ENCODE data around the gene C6orf89.
"Not testable (repeated sequence)": the region's sequence is repeated elsewhere in the genome, so short reads cannot be mapped to it uniquely, and the experiment has no call there.

C6orf89 gene

DNA sequence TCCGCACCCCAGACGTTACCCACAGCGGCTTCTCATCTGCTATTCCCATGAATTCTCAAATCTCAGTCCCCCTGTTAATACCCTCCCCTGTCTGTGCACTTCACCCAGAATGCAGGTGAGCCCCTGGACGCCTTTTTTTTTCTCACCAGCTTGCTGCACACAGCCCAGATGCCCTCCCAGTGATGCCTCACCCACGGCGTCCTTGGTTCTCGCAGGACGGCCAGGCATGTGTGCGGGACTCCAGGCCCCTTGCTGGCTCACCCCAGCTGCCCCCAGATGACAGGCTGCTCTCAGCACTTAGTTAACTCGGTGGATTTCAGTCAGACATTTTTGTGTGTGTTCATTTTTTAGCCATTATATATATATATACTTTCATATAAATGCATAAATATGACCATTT is 43.4 kb downstream of the C6orf89 start:
- H3K4me1 ChIP-seq (ENCODE audit: insufficient read depth, low read length), result peaks cover 7% of the 10 kb centered on the region
- no peak overlapping the region for H3K27ac ChIP-seq (ENCODE audit: low read depth, low read length)

GRCh38 chr6:36929607-36930006 is 43.9 kb downstream of the C6orf89 start:
- Histone ChIP-seq H3K4me3 (ENCODE audit: low read depth in 1 of 2, low read length in 2 of 2) (no peak overlapping the region), H3K27me3 (ENCODE audit: control insufficient read depth in 1 of 2, insufficient read depth in 2 of 2, low read length in 2 of 2) (no peaks in the 10 kb centered on the region), H3K9ac (ENCODE audit: low read length) (no peak overlapping the region), H3K9me3 (ENCODE audit: low read length) (no peaks in the 10 kb centered on the region), H3K4me1 (ENCODE audit: insufficient read depth, low read length) (peaks cover 7% of the 10 kb centered on the region), H3K36me3 (ENCODE audit: insufficient read depth, low read length) (peaks cover 4% of the 10 kb centered on the region), H3K27ac (ENCODE audit: low read depth, low read length) (no peak overlapping the region)

More for the DNA sequence above, 43.4 kb downstream of the C6orf89 start:
- Histone ChIP-seq H3K4me3 (ENCODE audit: low read depth in 1 of 2, low read length in 2 of 2) (no peak overlapping the region), H3K9me3 (ENCODE audit: low read length) (no peaks in the 10 kb centered on the region), H3K9ac (ENCODE audit: low read length) (no peak overlapping the region), H3K27me3 (ENCODE audit: control insufficient read depth in 1 of 2, insufficient read depth in 2 of 2, low read length in 2 of 2) (no peaks in the 10 kb centered on the region), H3K36me3 (ENCODE audit: insufficient read depth, low read length) (peaks cover 8% of the 10 kb centered on the region)

DNA sequence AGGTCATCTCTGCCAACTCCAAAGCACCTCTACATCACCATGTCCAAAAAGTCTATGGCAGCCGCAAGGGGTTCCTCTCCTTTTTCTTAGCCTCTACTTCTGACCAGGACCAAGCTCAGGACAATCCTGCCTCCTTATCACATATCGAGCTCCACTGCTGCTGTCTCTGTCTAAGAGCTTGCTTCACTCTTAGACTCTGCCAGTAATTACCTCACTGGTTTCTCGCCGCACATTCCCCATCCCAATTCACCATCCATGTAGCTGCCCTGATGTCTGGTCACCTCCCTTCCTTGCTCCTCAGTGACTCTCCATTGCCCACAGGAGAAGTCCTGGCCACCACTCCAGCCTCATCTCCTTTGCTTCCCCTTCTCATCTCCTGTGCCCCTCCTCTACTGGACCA is 44.7 kb downstream of the C6orf89 start:
- H3K9me3 ChIP-seq (ENCODE audit: low read length), result no peaks in the 10 kb centered on the region
- no peak overlapping the region for H3K9ac ChIP-seq (ENCODE audit: low read length)
- no peaks in the 10 kb centered on the region for H3K36me3 ChIP-seq (ENCODE audit: insufficient read depth, low read length)
- H3K4me1 ChIP-seq (ENCODE audit: insufficient read depth, low read length), result peaks cover 7% of the 10 kb centered on the region
- no peaks in the 10 kb centered on the region for H3K27me3 ChIP-seq (ENCODE audit: control insufficient read depth in 1 of 2, insufficient read depth in 2 of 2, low read length in 2 of 2)
- no peak overlapping the region for H3K27ac ChIP-seq (ENCODE audit: low read depth, low read length)
- H3K4me3 ChIP-seq (ENCODE audit: low read depth in 1 of 2, low read length in 2 of 2), result no peak overlapping the region

DNA sequence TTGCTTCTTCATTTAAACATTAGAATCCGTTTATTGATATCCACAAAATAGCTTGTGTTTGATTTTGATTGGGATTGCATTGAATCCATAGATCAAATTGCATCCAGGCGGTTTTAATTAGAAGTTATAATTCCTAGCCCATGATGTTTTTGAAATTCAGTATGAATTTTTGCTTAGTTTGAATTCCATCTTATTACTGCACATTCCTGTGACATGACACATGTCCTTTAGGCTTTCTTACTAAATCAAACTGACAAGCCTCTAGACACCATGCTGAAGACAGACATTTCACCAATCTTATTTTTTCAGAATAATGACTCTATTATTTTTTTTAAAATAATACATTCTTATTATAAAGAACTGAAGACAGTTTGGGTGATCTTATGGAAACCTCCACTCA is 47.4 kb downstream of the C6orf89 start:
- H3K4me1 ChIP-seq (ENCODE audit: insufficient read depth, low read length), result peaks cover 7% of the 10 kb centered on the region
- H3K36me3 ChIP-seq (ENCODE audit: insufficient read depth, low read length), result no peaks in the 10 kb centered on the region
- no peaks in the 10 kb centered on the region for H3K27me3 ChIP-seq (ENCODE audit: control insufficient read depth in 1 of 2, insufficient read depth in 2 of 2, low read length in 2 of 2)
- no peak overlapping the region for H3K9ac ChIP-seq (ENCODE audit: low read length)
- no peak overlapping the region for H3K4me3 ChIP-seq (ENCODE audit: low read depth in 1 of 2, low read length in 2 of 2)
- H3K27ac ChIP-seq (ENCODE audit: low read depth, low read length), result no peak overlapping the region
- H3K9me3 ChIP-seq (ENCODE audit: low read length), result no peaks in the 10 kb centered on the region

GRCh38 chr6:36933519-36933918 is 47.8 kb downstream of the C6orf89 start:
- Histone ChIP-seq H3K36me3 (ENCODE audit: insufficient read depth, low read length) (no peaks in the 10 kb centered on the region), H3K9me3 (ENCODE audit: low read length) (no peaks in the 10 kb centered on the region), H3K9ac (ENCODE audit: low read length) (no peak overlapping the region), H3K27ac (ENCODE audit: low read depth, low read length) (no peak overlapping the region), H3K4me1 (ENCODE audit: insufficient read depth, low read length) (peaks cover 3% of the 10 kb centered on the region), H3K27me3 (ENCODE audit: control insufficient read depth in 1 of 2, insufficient read depth in 2 of 2, low read length in 2 of 2) (no peaks in the 10 kb centered on the region), H3K4me3 (ENCODE audit: low read depth in 1 of 2, low read length in 2 of 2) (no peak overlapping the region)

DNA sequence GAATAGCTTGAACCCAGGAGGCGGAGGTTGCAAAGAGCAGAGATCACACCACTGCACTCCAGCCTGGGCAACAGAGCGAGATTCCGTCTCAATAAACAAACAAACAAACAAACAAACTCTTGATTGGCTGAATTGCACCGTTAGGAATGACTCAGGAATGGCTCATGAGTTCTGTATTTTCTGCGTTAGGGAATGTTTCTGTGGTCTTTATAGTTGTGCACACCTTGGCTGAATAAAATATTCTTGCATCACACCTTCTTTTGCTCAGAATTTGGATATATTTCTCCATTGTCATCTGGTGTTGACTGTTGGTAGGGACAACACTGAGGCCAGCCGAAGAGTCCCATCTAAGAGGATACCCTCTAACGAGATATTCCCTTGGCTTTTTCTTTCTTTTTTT is 49.1 kb downstream of the C6orf89 start:
- Histone ChIP-seq H3K4me3 (ENCODE audit: low read depth in 1 of 2, low read length in 2 of 2) (no peak overlapping the region), H3K4me1 (ENCODE audit: insufficient read depth, low read length) (no peaks in the 10 kb centered on the region), H3K27me3 (ENCODE audit: control insufficient read depth in 1 of 2, insufficient read depth in 2 of 2, low read length in 2 of 2) (no peaks in the 10 kb centered on the region), H3K9me3 (ENCODE audit: low read length) (no peaks in the 10 kb centered on the region), H3K9ac (ENCODE audit: low read length) (no peak overlapping the region), H3K36me3 (ENCODE audit: insufficient read depth, low read length) (no peaks in the 10 kb centered on the region), H3K27ac (ENCODE audit: low read depth, low read length) (no peak overlapping the region)

DNA sequence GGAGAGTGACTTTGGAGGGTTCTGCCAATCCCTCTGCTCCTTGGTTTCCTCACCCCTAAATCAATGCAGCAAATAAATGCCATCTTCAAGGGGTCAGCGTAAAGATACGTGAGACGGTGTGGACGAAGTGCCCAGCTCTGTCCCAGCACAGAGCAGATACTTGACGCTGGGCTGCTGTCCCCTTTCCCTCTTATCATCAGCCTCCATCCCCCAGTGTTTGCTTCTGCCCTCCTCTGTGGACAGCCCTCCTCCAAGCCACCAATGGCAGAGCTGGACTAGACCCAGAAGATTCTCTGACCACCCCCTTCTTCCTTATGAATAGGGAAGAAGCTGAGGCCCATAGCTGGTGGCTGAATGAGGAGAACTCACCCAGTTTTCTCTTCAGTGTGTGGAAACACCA is 51.1 kb downstream of the C6orf89 start:
- Histone ChIP-seq H3K4me1 (ENCODE audit: insufficient read depth, low read length) (no peaks in the 10 kb centered on the region), H3K27ac (ENCODE audit: low read depth, low read length) (no peak overlapping the region), H3K9me3 (ENCODE audit: low read length) (no peaks in the 10 kb centered on the region), H3K36me3 (ENCODE audit: insufficient read depth, low read length) (no peaks in the 10 kb centered on the region), H3K4me3 (ENCODE audit: low read depth in 1 of 2, low read length in 2 of 2) (no peak overlapping the region), H3K9ac (ENCODE audit: low read length) (no peak overlapping the region), H3K27me3 (ENCODE audit: control insufficient read depth in 1 of 2, insufficient read depth in 2 of 2, low read length in 2 of 2) (no peaks in the 10 kb centered on the region)

DNA sequence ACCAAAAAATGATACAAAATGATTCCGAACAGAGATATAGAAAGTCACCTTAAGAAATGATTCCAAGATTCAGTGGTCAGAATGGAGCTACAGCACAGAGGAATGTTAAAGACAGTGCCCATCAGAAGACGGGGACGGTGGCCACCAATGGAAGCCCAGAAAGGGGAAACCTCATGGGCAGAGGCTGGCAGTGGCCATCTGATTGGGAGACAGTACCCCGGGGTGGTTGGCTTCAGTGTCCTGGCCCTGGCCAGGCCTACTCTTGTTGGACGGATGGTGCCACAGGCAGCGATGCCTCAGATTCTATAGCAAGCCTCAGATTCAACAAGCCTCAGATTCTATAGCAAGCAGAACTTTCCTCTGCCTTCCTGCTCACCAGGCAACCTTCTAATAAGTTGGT is 52.1 kb downstream of the C6orf89 start:
- Histone ChIP-seq H3K36me3 (ENCODE audit: insufficient read depth, low read length) (no peaks in the 10 kb centered on the region), H3K4me1 (ENCODE audit: insufficient read depth, low read length) (no peaks in the 10 kb centered on the region), H3K27ac (ENCODE audit: low read depth, low read length) (no peak overlapping the region), H3K9ac (ENCODE audit: low read length) (no peak overlapping the region), H3K9me3 (ENCODE audit: low read length) (no peaks in the 10 kb centered on the region), H3K4me3 (ENCODE audit: low read depth in 1 of 2, low read length in 2 of 2) (no peak overlapping the region), H3K27me3 (ENCODE audit: control insufficient read depth in 1 of 2, insufficient read depth in 2 of 2, low read length in 2 of 2) (no peaks in the 10 kb centered on the region)

GRCh38 chr6:36938536-36938935 is 52.8 kb downstream of the C6orf89 start:
- H3K27me3 ChIP-seq (ENCODE audit: control insufficient read depth in 1 of 2, insufficient read depth in 2 of 2, low read length in 2 of 2), result no peaks in the 10 kb centered on the region
- H3K9ac ChIP-seq (ENCODE audit: low read length), result no peak overlapping the region
- no peak overlapping the region for H3K4me3 ChIP-seq (ENCODE audit: low read depth in 1 of 2, low read length in 2 of 2)
- H3K4me1 ChIP-seq (ENCODE audit: insufficient read depth, low read length), result no peaks in the 10 kb centered on the region
- H3K36me3 ChIP-seq (ENCODE audit: insufficient read depth, low read length), result no peaks in the 10 kb centered on the region
- H3K9me3 ChIP-seq (ENCODE audit: low read length), result no peaks in the 10 kb centered on the region
- H3K27ac ChIP-seq (ENCODE audit: low read depth, low read length), result no peak overlapping the region

DNA sequence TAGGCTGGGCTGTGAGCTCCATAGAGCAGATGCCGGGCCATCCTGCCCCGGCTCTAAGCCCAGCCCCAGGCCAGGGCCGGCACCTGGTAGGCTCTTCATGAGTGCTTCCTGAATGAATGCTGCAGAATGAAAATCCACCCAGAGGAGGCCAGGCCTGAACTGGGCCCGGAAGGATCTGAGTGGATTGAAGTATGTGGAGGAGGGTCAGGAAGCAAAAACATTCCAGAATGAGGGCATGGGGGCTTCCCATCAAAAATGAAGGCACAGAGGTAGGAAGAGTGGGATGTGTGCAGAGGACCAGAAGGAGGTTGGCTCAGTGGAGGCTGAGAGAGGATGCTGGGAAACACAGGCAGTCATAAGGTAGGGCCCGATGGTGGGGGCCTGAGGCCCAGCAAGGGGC is 53.3 kb downstream of the C6orf89 start:
- not testable (repeated sequence) for H3K4me1 ChIP-seq (ENCODE audit: insufficient read depth, low read length); H3K36me3 ChIP-seq (ENCODE audit: insufficient read depth, low read length); H3K4me3 ChIP-seq (ENCODE audit: low read depth in 1 of 2, low read length in 2 of 2); H3K27me3 ChIP-seq (ENCODE audit: control insufficient read depth in 1 of 2, insufficient read depth in 2 of 2, low read length in 2 of 2); H3K27ac ChIP-seq (ENCODE audit: low read depth, low read length); H3K9me3 ChIP-seq (ENCODE audit: low read length); H3K9ac ChIP-seq (ENCODE audit: low read length)

DNA sequence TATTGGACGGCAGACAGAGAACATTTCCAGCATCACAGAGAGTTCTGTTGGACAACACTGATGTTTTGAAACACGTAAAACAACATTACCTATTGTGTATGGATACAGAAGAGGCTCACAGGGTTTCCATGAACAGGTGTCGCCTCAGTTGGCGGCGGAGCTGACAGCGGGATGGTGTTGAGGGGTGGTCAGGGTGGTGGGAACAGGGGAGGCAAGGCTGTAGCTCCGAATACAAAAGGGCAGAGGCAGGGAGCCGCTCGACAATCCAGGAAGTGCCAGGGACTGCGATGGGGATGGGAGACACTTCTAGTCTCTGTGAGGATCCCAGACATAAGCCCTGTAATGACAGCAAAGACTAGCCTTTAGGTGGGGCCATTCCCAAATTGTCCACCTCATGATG is 54.3 kb downstream of the C6orf89 start:
- Histone ChIP-seq H3K4me1 (ENCODE audit: insufficient read depth, low read length) (no peaks in the 10 kb centered on the region), H3K27ac (ENCODE audit: low read depth, low read length) (no peak overlapping the region), H3K36me3 (ENCODE audit: insufficient read depth, low read length) (no peaks in the 10 kb centered on the region), H3K4me3 (ENCODE audit: low read depth in 1 of 2, low read length in 2 of 2) (no peak overlapping the region), H3K27me3 (ENCODE audit: control insufficient read depth in 1 of 2, insufficient read depth in 2 of 2, low read length in 2 of 2) (no peaks in the 10 kb centered on the region), H3K9ac (ENCODE audit: low read length) (no peak overlapping the region), H3K9me3 (ENCODE audit: low read length) (no peaks in the 10 kb centered on the region)

- not testable (repeated sequence) for H3K27ac ChIP-seq (ENCODE audit: low read depth, low read length); H3K4me3 ChIP-seq (ENCODE audit: low read depth in 1 of 2, low read length in 2 of 2); H3K9ac ChIP-seq (ENCODE audit: low read length)
Observed at GRCh38 chr6:36941561-36941960, 55.8 kb downstream of the C6orf89 start.

More at GRCh38 chr6:36941561-36941960, 55.8 kb downstream of the C6orf89 start:
- not testable (repeated sequence) for H3K4me1 ChIP-seq (ENCODE audit: insufficient read depth, low read length); H3K9me3 ChIP-seq (ENCODE audit: low read length); H3K27me3 ChIP-seq (ENCODE audit: control insufficient read depth in 1 of 2, insufficient read depth in 2 of 2, low read length in 2 of 2); H3K36me3 ChIP-seq (ENCODE audit: insufficient read depth, low read length)

All from muscle layer of colon (tissue), 2 donors.